Vagina (tissue), 2 donors: ENCODE data around the gene STEAP4.
"Not testable (repeated sequence)": the region's sequence is repeated elsewhere in the genome, so short reads cannot be mapped to it uniquely, and the experiment has no call there.

Source experiments
- CTCF ChIP-seq, 3 experiments: fragments of 450-650 bp in 2 of 3; fragments of 200-600 bp in 1 of 3; sonication (generic) in 1 of 3; IDR thresholded peaks; one replicate each; pipeline ENCODE4 v1.5.1; 2017 to 2019; ENCODE audit warnings: antibody characterized with exemption in 3 of 3, mild to moderate bottlenecking in 2 of 3, moderate library complexity in 2 of 3
- POLR2A ChIP-seq, 2 donors: fragments of 450-650 bp; IDR thresholded peaks; one replicate each; pipeline ENCODE4 v1.6.1; 2017; ENCODE audit warnings: antibody characterized with exemption in 2 of 2, mild to moderate bottlenecking in 2 of 2, moderate library complexity in 2 of 2
- POLR2AphosphoS5 ChIP-seq, 2 donors: sonication (generic); formaldehyde crosslinking; IDR thresholded peaks; one replicate each; pipeline ENCODE4 v1.9.0; 2017; ENCODE audit warnings: antibody characterized with exemption in 2 of 2, mild to moderate bottlenecking in 2 of 2, low read depth in 1 of 2; ENCODE audit not compliant: insufficient read depth in 1 of 2

GRCh38 chr7:88264987-88265386 lies 41.7 kb downstream of the STEAP4 start:
- not testable (repeated sequence) for TF ChIP-seq CTCF (IDR thresholded peaks at IDR 0.05); POLR2A (IDR thresholded peaks at IDR 0.05); POLR2AphosphoS5 (IDR thresholded peaks at IDR 0.05; ENCODE audit: insufficient read depth in 1 of 2, low read depth in 1 of 2)
